K562 (cell line): ENCODE measurements around the gene MRPL44. TPM values are rescaled to one million over a fixed set of nuclear protein-coding genes. Genes with fewer than 3 reads are reported as not detected.

Experiments
- ATAC-seq: fragments of 200-7000 bp; cut with Tn5 transposase; 3 replicates; pipeline ENCODE4 v1.9.1; 2020; ENCODE audit warnings: moderate library complexity
- BruUV-seq: library from RNA; stranded (reverse); fragments of 400-500 nt; replicated peaks from 2 replicates; lab custom pipeline; 2021; lab: Mats Ljungman, UMichigan
- CTCF ChIA-PET: fragments of 300-600 bp; formaldehyde crosslinking; extraction: SDS; loops from one replicate; lab custom pipeline; 2021; ENCODE audit warnings: low intra/inter-chr PET ratio; lab: Yijun Ruan, JAX
- POLR2A ChIA-PET: fragments of 300-600, 350-650 bp; sonication (Branson Sonifier 250); formaldehyde crosslinking; extraction: SDS; loops from one replicate; lab custom pipeline; 2021; ENCODE audit warnings: antibody characterized with exemption, inconsistent platforms; lab: Yijun Ruan, JAX
- DNase-seq, 4 experiments: peaks; one replicate each; pipeline versions ENCODE4 v3.0.0 to v3.0.0-alpha.2; 2011 to 2018; ENCODE audit warnings: low spot score in 3 of 4, mixed read lengths in 3 of 4; ENCODE audit errors: extremely low read depth in 1 of 4
- FAIRE-seq: peaks from 2 replicates; lab custom pipeline; 2011; peaks lifted over from hg19 to GRCh38; lab: Jason Lieb, UNC
- H2AFZ ChIP-seq: 2 replicates; pipeline ENCODE4 v1.6.0; 2011; ENCODE audit warnings: low read depth, low read length, control low read depth, inconsistent platforms
- H3K27ac ChIP-seq: fragments of 200-600 bp; 3 replicates; pipeline ENCODE4 v1.8.0; 2011; ENCODE audit warnings: low read depth, mild to moderate bottlenecking, control low read depth, inconsistent platforms, low read length, moderate library complexity, mixed read lengths; ENCODE audit errors: extremely low read depth
- H3K27me3 ChIP-seq, 2 experiments: fragments of 300-600 bp in 1 of 2; 2 replicates in 1 of 2; 3 replicates in 1 of 2; pipeline versions ENCODE4 v1.6.0 to v1.8.0; 2011; ENCODE audit warnings: inconsistent platforms in 2 of 2, low read length in 2 of 2, mild to moderate bottlenecking in 1 of 2, mixed read lengths in 1 of 2, moderate library complexity in 1 of 2; ENCODE audit not compliant: control insufficient read depth in 2 of 2, insufficient read depth in 2 of 2
- H3K36me3 ChIP-seq: fragments of 300-600 bp; 3 replicates; pipeline ENCODE4 v1.8.0; 2011; ENCODE audit warnings: mild to moderate bottlenecking, low read length, inconsistent platforms; ENCODE audit not compliant: control insufficient read depth, insufficient read depth
- H3K4me1 ChIP-seq, 2 experiments: fragments of 200-600 bp in 1 of 2; replicated peaks in 1 of 2; 2 replicates in 1 of 2; 3 replicates in 1 of 2; pipeline versions ENCODE4 v1.5.1 to v1.8.0; 2011; ENCODE audit warnings: inconsistent platforms in 2 of 2, low read length in 2 of 2, mild to moderate bottlenecking in 1 of 2, mixed read lengths in 1 of 2, moderate library complexity in 1 of 2; ENCODE audit not compliant: control insufficient read depth in 2 of 2, insufficient read depth in 2 of 2
- H3K4me2 ChIP-seq: 2 replicates; pipeline ENCODE4 v1.6.1; 2011; ENCODE audit warnings: low read length, control low read depth, inconsistent platforms, mixed read lengths; ENCODE audit not compliant: insufficient read depth
- H3K4me3 ChIP-seq: fragments of 200-600 bp; sonication (generic), shearing (Covaris generic); 2 replicates; pipeline ENCODE4 v1.5.1; 2016; ENCODE audit warnings: control low read depth, inconsistent platforms
- H3K79me2 ChIP-seq: fragments of 200-600 bp; 3 replicates; pipeline ENCODE4 v1.8.0; 2011; ENCODE audit warnings: low read length, inconsistent platforms; ENCODE audit not compliant: control insufficient read depth, insufficient read depth
- H3K9ac ChIP-seq, 2 experiments: 2 replicates each; pipeline versions ENCODE4 v1.6.0 to v1.6.1; 2011; ENCODE audit warnings: low read depth in 2 of 2, low read length in 2 of 2, control low read depth in 1 of 2, inconsistent platforms in 1 of 2, mild to moderate bottlenecking in 1 of 2, mixed read lengths in 1 of 2; ENCODE audit not compliant: insufficient read depth in 1 of 2
- H3K9me1 ChIP-seq: one replicate; pipeline ENCODE4 v1.6.0; 2011; ENCODE audit warnings: inconsistent platforms, mild to moderate bottlenecking, low read length, moderate library complexity; ENCODE audit not compliant: control insufficient read depth, insufficient read depth
- H3K9me3 ChIP-seq: replicated peaks from 2 replicates; pipeline ENCODE4 v1.5.1; 2011; ENCODE audit warnings: low read depth, low read length, inconsistent platforms; ENCODE audit not compliant: control insufficient read depth, insufficient read depth
- H4K20me1 ChIP-seq: replicated peaks from 2 replicates; pipeline ENCODE4 v1.6.1; 2011; ENCODE audit warnings: low read length, inconsistent platforms, mixed read lengths; ENCODE audit not compliant: control insufficient read depth, insufficient read depth
- CREM ChIP-seq: IDR thresholded peaks from 2 replicates; pipeline ENCODE4 v1.6.1; 2014; ENCODE audit warnings: antibody characterized with exemption, low read depth
- ETV6 ChIP-seq, 3 experiments: fragments of 150-350 bp in 1 of 3; sonication (generic) in 1 of 3; formaldehyde crosslinking in 1 of 3; IDR thresholded peaks; 2 replicates each; pipeline versions ENCODE4 v1.6.1 to v1.8.0; 2014 to 2022; ENCODE audit warnings: borderline replicate concordance in 2 of 3, low read depth in 2 of 3, antibody characterized with exemption in 1 of 3, low read length in 1 of 3, mild to moderate bottlenecking in 1 of 3, missing genetic modification reagents in 1 of 3
- FOSL1 ChIP-seq: fragments of 200-800 bp; sonication (Bioruptor generic); conservative IDR thresholded peaks from 2 replicates; pipeline ENCODE4 v1.6.1; 2016; ENCODE audit warnings: missing genetic modification characterization, missing compliant biosample characterization
- HMG20A ChIP-seq: fragments of 450-650 bp; formaldehyde crosslinking; conservative IDR thresholded peaks from 2 replicates; pipeline ENCODE4 v1.4.0; 2020; ENCODE audit warnings: mild to moderate bottlenecking, mixed read lengths
- ILK ChIP-seq: fragments of 450-650 bp; IDR thresholded peaks from 2 replicates; pipeline ENCODE4 v1.6.1; 2016; ENCODE audit warnings: missing genetic modification characterization, low read depth, mild to moderate bottlenecking, missing compliant biosample characterization, moderate library complexity, borderline replicate concordance
- NFRKB ChIP-seq: fragments of 450-650 bp; IDR thresholded peaks from 2 replicates; pipeline ENCODE4 v1.6.1; 2016; ENCODE audit warnings: low read depth
- PTBP1 ChIP-seq: fragments of 200-400 bp; formaldehyde crosslinking; IDR thresholded peaks from 2 replicates; pipeline ENCODE4 v1.6.1; 2017; ENCODE audit warnings: low read depth, low read length
- SAFB ChIP-seq: fragments of 200-400 bp; formaldehyde crosslinking; IDR thresholded peaks from 2 replicates; pipeline ENCODE4 v1.6.1; 2017; ENCODE audit warnings: low read depth, low read length, borderline replicate concordance
- SIX5 ChIP-seq, 2 experiments: IDR thresholded peaks; 2 replicates each; pipeline ENCODE4 v1.6.1; 2011; ENCODE audit warnings: low read length in 2 of 2, borderline replicate concordance in 1 of 2, low read depth in 1 of 2, mild to moderate bottlenecking in 1 of 2, moderate library complexity in 1 of 2; ENCODE audit not compliant: insufficient read depth in 1 of 2
- ZC3H4 ChIP-seq: sonication (generic); formaldehyde crosslinking; IDR thresholded peaks from 2 replicates; pipeline ENCODE4 v1.9.0; 2021; ENCODE audit warnings: missing genetic modification reagents, borderline replicate concordance
- ZC3H8 ChIP-seq: fragments of 450-650 bp; IDR thresholded peaks from 2 replicates; pipeline ENCODE4 v1.6.1; 2017
- ZFP91 ChIP-seq: sonication (generic); formaldehyde crosslinking; IDR thresholded peaks from 2 replicates; pipeline ENCODE4 v1.8.0; 2022; ENCODE audit warnings: mild to moderate bottlenecking, missing genetic modification reagents
- ZNF263 ChIP-seq: sonication (generic); formaldehyde crosslinking; IDR thresholded peaks from 2 replicates; pipeline ENCODE4 v1.8.0; 2022; ENCODE audit warnings: mild to moderate bottlenecking, missing genetic modification reagents, borderline replicate concordance
- ZNF354B ChIP-seq: fragments of 250-450 bp; sonication (Bioruptor Pico); IDR thresholded peaks from 2 replicates; pipeline ENCODE4 v1.4.0; 2020
- WGBS: fragments of 100-300 bp; shearing (Covaris generic); methylation state at CpG from one replicate; pipeline ENCODE4 v1.1.6; 2016; ENCODE audit warnings: low coverage, mixed read lengths; ENCODE audit not compliant: insufficient coverage; ENCODE audit errors: missing lambda C conversion rate; 5-methylcytosine and 5-hydroxymethylcytosine counted together
- in situ Hi-C: fragments of 300-500 bp; cut with MboI; formaldehyde crosslinking; loops from 4 replicates; pipeline ENCODE4 v1.15.0; 2018; ENCODE audit warnings: inconsistent platforms, mixed read lengths
- intact Hi-C: fragments of 100-400 bp; cut with micrococcal nuclease; formaldehyde crosslinking; loops from 2 replicates; pipeline ENCODE4 v1.14.2; 2022
- polyA plus RNA-seq, 8 experiments: library from polyadenylated mRNA; depleted of rRNA in 4 of 8; stranded (reverse) in 5 of 8; unstranded in 3 of 8; fragments of >200 nt; fragmentation: Nextera tagmentation in 2 of 8; fragmentation: Illumina TruSeq in 1 of 8; extraction: Ambion mirVana in 2 of 8; extraction: Trizol in 1 of 8; gene quantifications; 2 replicates each; pipeline versions ENCODE4 v1.2.1 to v1.2.3, GENCODE V29; 2011 to 2014; ENCODE audit warnings: inconsistent platforms in 1 of 8, missing spikeins in 1 of 8
- total RNA-seq, 7 experiments: library from RNA; depleted of rRNA in 6 of 7; stranded (reverse); fragments of >200 nt in 6 of 7; fragmentation: Illumina TruSeq in 2 of 7; extraction: Trizol in 2 of 7; gene quantifications; 2 replicates each; pipeline versions ENCODE4 v1.2.1 to v1.2.3, GENCODE V29; 2011 to 2021; ENCODE audit warnings: low replicate concordance in 1 of 7
- TF ChIP-seq, protein P1 (sequence below): fragments of 250-450 bp; sonication (Bioruptor Pico); IDR thresholded peaks from 2 replicates; pipeline ENCODE4 v1.8.0; 2021; ENCODE audit warnings: borderline replicate concordance, mild to moderate bottlenecking, moderate library complexity; ENCODE audit not compliant: poor library complexity, severe bottlenecking
- TF ChIP-seq, protein P2 (sequence below): fragments of 250-450 bp; sonication (Bioruptor Pico); IDR thresholded peaks from 2 replicates; pipeline ENCODE4 v1.4.0; 2020; ENCODE audit warnings: mild to moderate bottlenecking, moderate library complexity

Gene MRPL44
- total and polyA plus RNA-seq, 9 of the 15 experiments (the other 6 are each of a cell fraction or from before 2014, with no cell fraction given) = 10.4 to 26.0 (median 20.2) TPM

- TF ChIP-seq SAFB = no peak
- no peak for TF ChIP-seq ZC3H8
- no peak for TF ChIP-seq ZNF263 (CRISPR knock-in tag)
- no peak for TF ChIP-seq ZFP91 (CRISPR knock-in tag)
- TF ChIP-seq CREM = no peak
- TF ChIP-seq SIX5 (IDR thresholded peaks at IDR 0.05; ENCODE audit: borderline replicate concordance in 1 of 2, insufficient read depth in 1 of 2, low read depth in 1 of 2, low read length in 2 of 2) = no peak
These were observed 23.1 kb downstream of the MRPL44 start (continued) for GRCh38 chr2:223980397-223980735.

GRCh38 chr2:223980803-223981202 is 23.5 kb downstream of the MRPL44 start:
- H3K9me1 ChIP-seq = no peaks in the 10 kb centered on the region
- H3K36me3 ChIP-seq = no peaks in the 10 kb centered on the region
- H3K27me3 ChIP-seq = peaks cover 5 to 19% of the 10 kb centered on the region in 2 experiments; a peak in 3 of 5 replicates
- no peak overlapping the region for H3K9ac ChIP-seq
- no TSS peak for BruUV-seq
- intact Hi-C loops = no loop called here
- no peak overlapping the region for H3K27ac ChIP-seq
- no peaks in the 10 kb centered on the region for H4K20me1 ChIP-seq
- H3K9me3 ChIP-seq = no peaks in the 10 kb centered on the region
- H3K4me3 ChIP-seq = no peak overlapping the region
- FAIRE-seq = no peak
- no peaks in the 10 kb centered on the region for H3K79me2 ChIP-seq
- ChIA-PET POLR2A (interaction anchor here (1.5 kb wide), 1 partner anchor 11 kb away, joined by 5 read pairs; no protein-coding TSS in a partner anchor), CTCF (interaction anchor here (0.6 to 0.7 kb wide), 2 partner anchors 11 to 407 kb away, joined by 3 read pairs; no protein-coding TSS in a partner anchor)
- WGBS = 3% methylated on average over 4 of the region's 4 CpGs
- no peaks in the 10 kb centered on the region for H3K4me1 ChIP-seq
- no peak overlapping the region for H3K4me2 ChIP-seq
- DNase-seq = no peak
- in situ Hi-C loops = no loop called here
- H2AFZ ChIP-seq = no peak overlapping the region
- no peak for ATAC-seq
- no peak for TF ChIP-seq HMG20A (CRISPR knock-in tag)
- TF ChIP-seq ILK (tag) = no peak
- TF ChIP-seq ETV6 (IDR thresholded peaks at IDR 0.05; ENCODE audit: borderline replicate concordance in 1 of 2, low read depth in 2 of 2, low read length in 1 of 2) = no peak
- no peak for TF ChIP-seq ETV6 (CRISPR knock-in tag; IDR thresholded peaks at IDR 0.05; ENCODE audit: borderline replicate concordance)
- no peak for TF ChIP-seq NFRKB
- TF ChIP-seq ZNF354B = no peak
- TF ChIP-seq FOSL1 (tag) = no peak
- TF ChIP-seq ZC3H4 = no peak
- no peak for TF ChIP-seq PTBP1
- TF ChIP-seq, protein P1, sequence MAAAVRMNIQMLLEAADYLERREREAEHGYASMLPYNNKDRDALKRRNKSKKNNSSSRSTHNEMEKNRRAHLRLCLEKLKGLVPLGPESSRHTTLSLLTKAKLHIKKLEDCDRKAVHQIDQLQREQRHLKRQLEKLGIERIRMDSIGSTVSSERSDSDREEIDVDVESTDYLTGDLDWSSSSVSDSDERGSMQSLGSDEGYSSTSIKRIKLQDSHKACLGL = no peak
- TF ChIP-seq, protein P2, sequence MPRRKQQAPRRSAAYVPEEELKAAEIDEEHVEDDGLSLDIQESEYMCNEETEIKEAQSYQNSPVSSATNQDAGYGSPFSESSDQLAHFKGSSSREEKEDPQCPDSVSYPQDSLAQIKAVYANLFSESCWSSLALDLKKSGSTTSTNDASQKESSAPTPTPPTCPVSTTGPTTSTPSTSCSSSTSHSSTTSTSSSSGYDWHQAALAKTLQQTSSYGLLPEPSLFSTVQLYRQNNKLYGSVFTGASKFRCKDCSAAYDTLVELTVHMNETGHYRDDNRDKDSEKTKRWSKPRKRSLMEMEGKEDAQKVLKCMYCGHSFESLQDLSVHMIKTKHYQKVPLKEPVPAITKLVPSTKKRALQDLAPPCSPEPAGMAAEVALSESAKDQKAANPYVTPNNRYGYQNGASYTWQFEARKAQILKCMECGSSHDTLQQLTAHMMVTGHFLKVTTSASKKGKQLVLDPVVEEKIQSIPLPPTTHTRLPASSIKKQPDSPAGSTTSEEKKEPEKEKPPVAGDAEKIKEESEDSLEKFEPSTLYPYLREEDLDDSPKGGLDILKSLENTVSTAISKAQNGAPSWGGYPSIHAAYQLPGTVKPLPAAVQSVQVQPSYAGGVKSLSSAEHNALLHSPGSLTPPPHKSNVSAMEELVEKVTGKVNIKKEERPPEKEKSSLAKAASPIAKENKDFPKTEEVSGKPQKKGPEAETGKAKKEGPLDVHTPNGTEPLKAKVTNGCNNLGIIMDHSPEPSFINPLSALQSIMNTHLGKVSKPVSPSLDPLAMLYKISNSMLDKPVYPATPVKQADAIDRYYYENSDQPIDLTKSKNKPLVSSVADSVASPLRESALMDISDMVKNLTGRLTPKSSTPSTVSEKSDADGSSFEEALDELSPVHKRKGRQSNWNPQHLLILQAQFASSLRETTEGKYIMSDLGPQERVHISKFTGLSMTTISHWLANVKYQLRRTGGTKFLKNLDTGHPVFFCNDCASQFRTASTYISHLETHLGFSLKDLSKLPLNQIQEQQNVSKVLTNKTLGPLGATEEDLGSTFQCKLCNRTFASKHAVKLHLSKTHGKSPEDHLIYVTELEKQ (CRISPR knock-in tag) = no peak
